ENCODE data around the gene VWA8.
"Not testable (repeated sequence)": the region's sequence is repeated elsewhere in the genome, so short reads cannot be mapped to it uniquely, and the experiment has no call there.

Gene VWA8

DNA sequence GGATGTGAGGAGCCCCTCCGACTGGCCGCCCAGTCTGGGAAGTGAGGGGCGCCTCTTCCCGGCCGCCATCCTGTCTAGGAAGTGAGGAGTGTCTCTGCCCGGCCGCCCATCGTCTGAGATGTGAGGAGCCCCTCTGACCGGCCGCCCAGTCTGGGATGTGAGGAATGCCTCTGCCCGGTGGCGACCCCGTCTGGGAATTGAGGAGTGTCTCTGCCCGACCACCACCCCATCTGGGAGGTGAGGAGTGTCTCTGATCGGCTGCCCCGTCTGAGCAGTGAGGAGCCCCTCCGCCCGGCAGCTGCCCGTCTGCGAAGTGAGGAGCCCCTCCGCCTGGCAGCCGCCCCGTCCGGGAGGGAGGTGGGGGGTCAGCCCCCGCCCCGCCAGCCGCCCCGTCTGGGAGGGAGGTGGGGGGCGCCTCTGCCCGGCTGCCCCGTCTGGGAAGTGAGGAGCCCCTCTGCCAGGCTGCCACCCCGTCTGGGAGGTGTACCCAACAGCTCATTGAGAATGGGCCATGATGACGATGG is 389.0 kb downstream of the VWA8 start:
- DNase-seq: not testable (repeated sequence)

DNA sequence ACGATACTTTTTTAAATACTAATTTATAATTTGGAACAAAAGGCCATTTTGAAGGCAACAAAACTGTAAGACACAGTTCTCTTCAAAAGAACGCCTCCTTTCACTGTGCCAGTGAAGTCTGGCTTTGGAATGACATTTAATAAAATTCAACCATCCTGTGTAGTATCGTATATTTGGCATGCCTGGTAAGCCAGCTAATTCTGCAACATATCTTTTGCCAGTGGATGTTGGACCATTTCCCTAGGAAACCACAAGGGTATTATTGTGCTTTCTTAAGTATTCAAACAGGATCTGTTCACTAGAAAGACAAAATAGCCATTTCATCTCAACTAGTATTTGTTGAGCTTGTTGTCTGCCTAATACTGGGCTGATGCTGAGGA is 391.9 kb downstream of the VWA8 start:
- DNase-seq: no peak

DNA sequence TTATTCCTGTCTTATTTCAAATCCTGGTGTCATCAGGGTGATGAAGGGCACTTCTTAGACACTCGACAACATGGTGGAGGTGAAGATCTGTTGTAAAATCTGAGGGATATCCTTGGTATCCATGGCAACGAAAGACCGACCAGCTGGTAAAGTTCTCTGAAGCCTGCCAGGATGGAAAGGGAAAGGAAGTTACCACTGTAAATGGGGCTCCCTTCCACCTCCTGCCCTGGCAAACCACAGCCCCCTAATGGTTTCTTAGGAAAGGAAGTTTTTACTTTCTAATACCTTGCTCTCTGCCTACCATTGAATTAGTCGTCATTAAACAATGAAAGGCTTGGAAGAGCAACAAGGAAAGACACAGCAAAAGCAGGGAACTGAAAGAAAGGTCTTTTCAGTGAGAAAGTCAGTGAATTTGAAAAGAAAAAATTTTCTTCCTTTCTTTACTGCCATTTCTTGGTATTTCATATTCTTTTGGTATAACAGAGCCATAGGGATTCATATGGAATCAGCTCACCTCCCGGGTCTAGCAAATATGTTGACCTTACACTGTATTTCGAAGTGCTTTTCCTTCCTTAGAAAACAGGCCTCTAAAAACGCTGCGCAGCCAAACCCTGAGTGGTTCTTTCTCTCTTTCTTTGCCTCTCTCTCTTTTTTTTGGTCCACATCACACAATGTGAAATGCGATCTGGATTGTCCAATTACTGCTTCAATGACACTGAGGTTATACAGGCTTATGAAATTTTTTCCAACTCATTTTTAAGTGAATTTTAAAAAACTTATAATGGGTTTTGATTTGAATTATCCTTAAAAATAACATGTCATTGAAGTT is 392.6 kb downstream of the VWA8 start:
- no peak for DNase-seq

DNA sequence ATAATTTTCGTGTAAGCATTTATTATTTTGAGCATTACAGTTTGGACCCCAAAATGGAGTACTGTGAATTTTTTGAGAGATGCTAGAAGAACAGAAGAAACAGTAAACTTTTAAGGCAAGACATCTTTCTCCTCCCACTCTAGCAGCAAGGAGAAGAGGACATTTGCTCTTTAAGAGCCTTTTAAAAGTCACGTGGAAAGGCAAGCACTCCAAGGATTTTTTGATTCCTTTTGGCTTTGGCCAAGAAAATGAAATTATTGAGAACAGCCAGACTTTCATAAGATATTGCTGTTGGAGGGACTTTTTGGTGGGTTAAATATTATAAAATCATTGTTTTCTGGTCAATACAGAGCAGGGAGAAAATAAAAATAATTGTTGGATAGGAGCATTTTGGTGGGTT is 393.5 kb downstream of the VWA8 start:
- no peak for DNase-seq

DNA sequence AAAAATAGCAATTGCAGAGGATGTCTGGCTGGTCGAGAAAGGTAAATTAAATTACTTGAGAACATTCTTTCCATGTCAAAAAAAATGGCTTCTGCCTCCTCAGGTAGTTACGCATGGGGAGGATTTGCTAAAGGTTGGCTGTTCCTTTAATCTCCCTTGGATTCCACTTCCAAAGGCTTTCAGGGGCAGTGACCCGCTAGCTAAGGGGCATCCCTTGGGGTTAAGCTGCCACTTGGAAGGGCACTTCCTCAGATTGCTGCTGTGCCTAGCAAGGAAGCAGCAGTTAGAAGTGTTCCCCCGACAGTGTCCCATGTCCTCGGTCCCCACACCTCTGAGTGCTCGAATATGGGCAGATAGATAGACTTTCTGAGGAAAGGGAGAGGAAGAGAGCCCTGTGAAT is 395.1 kb downstream of the VWA8 start:
- DNase-seq: no peak

DNA sequence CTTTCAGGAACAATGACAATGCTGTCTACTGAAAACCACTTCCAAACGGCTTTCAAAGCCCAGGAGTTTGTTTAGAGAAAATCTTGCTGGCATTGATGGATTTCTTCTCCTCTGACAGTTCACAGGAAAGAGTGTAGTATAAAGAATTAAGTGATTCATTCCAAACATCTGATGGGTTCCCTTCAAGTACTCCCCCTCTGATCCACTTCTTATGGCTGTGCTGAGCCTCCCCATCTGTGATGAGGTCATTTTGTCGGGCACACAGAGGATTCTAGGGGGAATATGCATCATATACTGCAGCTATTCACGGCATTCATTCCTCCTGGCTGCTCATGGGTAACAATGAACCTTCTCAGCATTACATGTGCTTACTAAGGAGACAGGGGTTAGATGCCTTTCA is 395.7 kb downstream of the VWA8 start:
- no peak for DNase-seq

DNA sequence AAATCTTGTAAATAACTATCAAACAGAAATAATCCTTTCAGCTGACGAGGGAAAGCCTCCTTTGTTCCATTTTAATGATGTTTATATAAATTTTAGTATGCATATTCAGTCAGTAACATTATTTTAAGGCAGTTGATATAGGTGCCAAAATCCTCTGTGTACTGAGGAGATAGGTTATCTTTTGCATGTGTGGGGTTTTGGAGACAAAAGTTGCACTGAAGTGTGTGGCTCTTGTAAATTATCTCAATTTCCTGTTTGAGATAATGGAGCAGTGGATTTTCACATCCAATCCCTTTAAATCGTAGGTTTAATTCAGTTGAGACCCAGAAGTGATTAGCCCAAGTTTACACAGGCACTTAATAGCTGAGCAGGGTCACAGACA is 396.9 kb downstream of the VWA8 start:
- DNase-seq: no peak

DNA sequence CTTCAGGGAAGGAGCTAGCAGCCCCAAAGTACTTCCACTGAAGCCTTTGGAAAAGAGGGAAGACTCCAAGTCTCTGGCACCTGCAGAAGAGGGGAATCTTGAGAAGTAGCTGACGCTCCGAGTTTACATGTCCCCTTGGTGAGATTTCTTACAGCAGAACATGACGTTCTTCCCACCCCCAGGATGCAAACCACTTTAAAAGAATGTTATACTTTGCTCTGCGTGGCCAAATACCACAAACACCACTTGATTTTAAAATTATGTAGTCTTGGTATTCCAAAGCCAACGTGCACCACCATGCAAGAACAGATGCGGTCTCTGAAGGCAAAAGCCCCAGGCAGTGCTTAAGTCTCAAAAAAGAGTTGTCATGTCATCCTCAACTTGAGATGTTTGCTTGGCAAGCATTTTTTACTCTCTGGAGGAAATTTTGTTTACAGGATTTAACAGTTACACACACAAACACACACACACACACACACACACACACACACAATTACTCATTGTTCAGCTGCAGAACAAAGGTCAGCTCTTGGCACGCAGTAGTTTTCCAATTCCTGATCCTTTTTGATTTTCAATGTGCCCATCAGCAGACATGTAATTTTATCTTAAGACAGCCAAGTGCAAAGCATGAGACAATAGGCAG is 397.4 kb downstream of the VWA8 start:
- no peak for DNase-seq

DNA sequence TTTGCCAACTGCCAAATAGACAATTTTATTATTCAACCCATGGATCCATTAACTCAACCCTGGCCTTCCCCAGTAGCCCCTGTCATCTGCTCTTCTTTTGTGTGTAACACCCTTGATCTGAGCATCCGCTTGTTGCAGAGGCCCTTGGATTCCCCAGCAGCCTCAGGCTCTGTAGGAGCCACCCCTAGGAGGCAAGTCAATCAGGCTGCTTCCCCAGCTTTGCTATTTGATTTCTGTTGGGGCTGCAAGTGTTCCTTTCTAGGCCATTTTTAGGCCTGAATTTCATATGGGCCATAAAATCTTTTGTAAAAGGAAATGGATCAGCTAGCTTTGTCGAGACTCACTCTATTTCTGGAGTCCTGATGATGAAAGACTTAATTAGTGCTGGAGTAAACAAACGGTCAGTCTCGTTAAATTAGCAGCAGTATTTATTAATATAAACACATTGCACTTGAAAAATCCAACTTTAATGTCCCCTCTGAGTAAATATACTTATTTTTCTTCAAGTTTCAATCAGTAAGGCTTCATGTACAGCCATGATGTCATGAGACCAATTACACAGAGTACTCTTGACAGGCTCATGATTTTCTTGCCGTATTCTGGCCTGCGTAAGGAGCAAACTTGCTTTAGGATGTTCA is 398.2 kb downstream of the VWA8 start:
- no peak for DNase-seq

DNA sequence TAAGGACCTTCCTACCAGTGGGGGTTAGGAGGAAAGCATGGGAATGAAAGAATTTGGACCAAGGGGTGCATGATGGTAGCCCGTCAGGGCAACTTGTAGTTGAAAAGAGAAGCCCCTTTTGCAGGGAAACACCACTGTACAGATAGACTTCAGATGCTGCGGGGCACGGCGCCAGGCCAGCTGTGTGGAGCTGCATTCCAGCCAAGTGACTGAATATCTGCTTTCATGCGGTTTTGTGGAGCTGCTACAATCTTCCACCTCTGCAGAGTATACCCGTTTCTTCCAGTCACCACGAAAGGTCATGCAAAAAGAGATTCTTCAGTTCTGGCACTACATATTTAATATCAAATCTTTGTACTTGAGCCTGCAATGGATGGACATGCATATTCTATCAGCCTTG is 398.8 kb downstream of the VWA8 start:
- no peak for DNase-seq

DNA sequence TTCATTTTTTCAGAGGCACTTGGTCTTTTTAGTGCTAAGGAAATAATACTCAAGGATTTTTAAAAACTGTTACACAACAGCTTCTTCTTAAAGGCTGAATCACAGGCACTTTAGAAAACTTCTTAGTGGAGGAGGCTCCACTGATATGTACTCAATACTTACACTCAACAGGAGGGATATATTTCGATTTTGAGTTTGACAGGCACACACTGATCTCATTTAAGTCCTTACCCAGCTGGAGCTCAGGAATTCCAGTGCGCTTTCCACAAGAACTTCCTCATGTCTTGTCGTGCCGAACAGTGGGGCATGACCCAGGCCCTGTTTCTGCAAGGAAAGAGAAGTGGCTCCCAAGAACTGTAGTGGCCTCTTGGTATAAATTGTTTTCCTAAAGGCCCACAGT is 399.7 kb downstream of the VWA8 start:
- no peak for DNase-seq

DNA sequence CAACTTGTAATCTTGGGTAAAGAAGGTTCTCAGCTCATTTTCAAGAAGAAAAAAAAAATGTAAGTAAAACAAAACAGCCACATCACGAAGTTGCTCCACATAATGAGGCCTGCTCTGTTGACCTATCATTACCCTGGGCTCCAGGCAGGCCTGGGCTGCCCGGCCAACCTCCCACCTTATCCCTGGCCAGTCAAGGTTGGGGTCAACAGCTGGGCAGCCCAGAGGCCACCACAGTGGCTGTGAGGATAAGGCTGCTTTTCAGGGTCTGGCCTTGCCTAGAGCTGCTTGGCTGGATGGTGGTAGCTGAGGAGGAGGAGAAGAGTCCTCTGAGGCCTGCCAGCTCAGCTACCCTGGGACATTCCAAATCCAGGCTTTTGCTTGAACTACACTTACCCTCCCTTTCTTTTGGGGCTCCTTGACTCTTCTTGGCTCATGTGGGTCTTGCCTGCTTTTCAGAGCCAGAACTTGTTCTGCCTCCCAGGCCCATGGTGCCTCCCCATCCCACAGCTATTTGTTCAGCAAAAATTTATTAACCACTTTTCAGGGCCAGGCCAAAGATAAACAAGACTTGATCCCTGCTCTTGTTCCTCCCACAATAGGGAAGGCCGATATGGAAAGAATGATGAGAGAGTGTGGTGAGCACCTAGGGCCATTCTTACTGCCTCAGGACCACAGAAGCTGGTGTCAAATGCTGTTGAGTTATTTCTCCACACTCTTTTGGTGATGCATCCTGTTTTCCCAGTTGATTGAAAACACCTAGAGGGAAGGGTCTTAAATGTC is 401.9 kb downstream of the VWA8 start:
- no peak for DNase-seq

DNA sequence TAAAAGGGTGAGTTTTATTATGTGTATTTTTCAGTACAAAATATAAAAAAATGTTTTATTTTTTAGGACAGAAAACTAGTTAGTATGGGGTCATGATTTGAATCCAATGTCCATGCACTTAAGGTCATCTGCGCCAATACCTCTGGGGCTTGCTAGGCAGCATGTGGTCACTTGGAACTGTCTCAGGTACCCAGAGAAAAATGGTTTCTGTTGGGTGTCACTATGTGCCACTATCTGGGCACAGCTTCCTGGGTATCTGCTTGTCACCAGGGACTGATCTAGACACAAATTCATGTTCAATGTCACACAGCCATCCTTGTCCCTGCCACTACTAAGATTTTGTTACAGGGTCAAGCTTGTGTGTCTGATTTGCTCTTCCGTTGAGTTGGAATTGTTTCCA is 403.2 kb downstream of the VWA8 start:
- no peak for DNase-seq

DNA sequence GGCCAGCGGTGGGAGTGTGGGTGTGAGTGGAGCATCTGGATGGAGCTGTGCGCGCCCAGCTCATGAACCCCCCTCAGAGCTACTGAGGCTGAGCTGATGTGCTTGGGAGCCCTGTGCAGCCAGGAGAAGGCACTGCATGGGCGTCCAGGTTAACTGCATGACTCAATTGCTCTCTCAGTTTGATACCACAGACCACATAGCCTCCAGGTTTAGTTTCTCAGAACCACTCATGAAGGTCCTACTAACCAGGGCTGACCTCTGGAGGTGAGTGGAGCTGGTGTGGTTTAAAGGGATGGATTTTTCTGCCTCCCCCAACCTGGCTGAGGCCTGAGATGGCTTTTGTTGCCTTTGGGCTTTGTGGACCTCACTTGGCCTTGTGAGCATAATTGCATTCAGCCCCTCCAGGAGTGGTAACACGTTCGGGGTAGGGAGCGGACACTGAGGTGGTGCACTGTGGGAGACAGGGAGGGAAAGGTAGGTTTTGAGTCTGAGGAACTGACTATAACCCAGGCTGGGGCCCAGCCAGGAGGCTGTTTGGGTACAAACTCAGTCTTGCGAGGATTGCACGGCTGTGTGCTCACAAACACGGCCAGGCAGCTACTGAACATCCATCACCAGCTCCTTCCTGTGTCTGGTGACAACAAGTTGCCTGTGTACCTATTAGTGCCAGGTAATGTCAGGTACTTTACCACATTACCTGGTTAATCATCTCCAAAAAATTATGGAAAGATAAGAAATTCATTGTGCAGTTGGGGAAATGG is 406.1 kb downstream of the VWA8 start:
- no peak for DNase-seq

DNA sequence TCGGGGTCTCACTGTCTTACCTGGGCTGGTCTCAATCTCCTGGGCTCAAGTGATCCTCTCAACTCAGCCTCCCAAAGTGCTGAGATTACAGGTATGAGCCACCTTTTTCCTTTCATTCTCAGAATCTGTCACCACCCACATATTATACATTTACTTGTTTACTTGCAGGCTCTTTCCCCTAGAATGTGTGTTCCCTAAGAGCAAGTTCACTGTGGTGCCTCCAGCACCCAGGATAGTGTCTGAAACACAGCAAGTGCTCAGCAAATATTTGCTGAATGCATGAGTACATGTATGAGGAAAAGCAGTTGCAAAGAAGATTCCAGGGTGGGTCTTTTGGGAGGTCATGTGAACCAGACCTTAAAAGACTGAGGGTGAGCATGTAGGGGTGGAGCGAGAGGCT is 406.7 kb downstream of the VWA8 start:
- no peak for DNase-seq

DNA sequence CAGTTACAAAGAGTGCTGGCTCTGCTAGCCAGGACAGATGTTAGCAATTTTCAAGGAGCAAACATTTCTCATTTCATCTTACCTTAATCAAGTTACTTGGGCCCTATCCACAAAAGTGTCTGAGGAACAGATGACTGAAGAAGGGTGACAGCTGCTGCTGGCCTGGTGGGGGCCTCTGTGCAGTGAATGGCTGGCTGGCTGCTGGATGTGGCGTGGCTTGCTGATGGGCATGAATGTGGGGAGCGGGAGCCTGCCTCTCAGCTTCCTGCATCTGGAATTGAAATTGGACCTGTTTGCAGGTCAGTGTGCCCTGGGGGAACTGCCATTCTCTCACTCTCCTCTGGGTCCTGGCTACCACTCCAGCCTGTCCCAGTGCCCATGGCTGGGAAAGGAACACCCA is 408.9 kb downstream of the VWA8 start:
- DNase-seq: no peak

DNA sequence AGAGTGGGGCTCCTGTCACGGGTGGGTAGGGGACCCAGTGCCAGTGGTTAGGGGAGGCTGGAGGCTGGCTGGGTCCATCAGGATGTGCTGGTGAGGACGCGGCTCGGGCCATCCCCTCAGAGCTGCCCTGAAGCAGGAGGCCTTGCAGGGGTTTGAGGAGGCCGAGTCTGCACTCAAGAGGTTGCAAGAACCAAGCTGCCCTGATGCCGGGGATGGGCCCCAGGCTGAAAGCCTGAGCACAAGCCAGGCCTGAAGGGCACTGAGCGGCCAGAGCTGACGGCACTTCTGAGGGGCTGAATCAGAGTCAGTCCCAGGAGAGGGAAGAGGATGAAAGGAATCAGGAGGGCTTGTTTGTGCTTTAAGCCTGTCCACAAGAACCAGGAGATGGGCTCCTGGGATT is 410.6 kb downstream of the VWA8 start:
- no peak for DNase-seq

DNA sequence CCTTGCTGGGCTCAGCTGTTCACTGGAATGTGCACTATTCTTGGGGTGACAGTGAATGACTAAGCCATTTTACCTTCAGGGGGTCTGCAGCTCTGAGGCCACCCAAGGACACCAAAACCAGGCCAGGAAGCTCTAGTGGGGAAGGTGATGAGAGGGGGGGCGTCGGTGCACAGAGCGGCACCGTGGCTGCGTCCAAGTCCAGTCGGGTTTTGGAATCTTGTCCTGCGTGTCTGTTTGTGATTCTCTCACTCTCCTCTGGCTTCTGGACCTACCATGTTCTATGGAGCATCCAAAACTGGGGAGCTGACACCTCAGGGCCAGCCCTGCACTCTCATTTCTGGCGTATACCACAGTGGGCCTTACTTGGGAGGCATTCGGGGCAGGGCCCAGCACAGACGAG is 411.4 kb downstream of the VWA8 start:
- DNase-seq: no peak

DNA sequence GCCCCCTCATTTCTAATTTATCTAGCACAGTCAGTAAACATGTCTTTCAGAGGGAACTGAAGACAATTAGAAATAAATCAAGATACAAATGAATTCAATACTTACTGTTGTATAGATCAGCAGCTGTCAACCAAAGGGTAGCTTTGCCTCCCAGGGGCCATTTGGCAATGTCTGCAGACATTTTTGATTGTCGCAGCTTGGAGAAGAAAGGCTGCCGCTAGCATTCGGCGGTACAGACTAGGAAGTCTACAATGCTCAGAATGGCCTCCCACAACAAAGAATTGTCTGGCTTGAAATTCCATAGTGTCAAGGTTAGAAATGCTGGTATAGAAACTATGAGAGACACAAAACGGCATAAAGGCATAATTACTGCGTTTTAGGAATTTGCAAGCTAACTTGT is 412.0 kb downstream of the VWA8 start:
- no peak for DNase-seq

DNA sequence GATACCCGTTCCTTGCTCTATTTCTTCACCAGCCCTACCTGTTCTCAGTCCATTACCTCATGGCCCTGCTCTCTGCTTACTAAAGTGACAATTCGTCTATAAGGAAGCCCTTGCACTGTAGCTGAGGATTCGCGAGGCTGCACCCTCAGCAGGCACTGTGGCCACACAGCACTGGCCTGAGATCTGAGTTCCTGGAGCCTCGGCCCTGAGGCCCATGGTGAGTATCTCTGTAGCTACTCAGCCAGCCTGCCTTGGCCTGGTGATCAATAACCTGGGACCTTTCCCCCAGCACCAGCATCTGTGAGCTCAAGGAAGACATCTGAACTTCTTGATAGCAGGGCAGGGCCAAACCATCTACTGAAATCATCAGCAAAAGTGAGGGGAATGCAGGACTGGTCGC is 412.9 kb downstream of the VWA8 start:
- no peak for DNase-seq

DNA sequence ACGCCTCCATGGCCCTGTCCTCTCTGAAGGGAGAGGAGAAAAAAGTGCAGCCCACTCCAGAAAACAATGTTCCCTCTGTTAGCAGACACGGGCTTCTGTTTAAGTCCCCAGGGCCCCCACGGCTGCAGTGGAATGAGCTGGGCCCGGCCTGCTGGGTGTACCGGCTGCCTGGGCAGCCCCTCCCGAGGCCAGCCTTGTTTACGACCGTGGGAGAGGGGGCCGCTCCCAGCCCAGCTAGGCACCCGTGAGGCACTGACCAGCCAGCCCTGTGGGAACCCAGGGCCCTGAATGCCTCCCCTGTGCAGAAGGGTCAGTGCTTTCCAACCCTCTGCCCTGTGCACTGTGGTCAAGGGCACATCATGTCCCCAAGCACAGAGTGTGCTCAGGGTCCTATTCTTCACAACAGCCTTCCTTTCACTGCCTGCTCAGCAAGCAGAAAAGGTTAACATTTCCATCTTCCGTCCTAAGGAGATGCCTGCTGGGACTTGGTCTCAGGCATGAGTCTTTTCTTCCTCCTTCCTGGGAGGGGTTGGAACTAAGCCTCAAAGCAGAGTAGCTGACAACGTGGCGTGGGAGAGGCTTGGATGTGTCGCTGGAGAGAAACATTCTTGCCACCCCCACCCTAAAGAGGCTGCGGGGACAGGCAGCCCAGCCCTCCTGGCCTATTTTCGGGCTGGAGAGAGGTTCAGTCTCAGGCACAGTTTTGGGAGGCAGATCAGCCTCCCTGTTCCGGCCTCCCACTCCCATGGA is 413.5 kb downstream of the VWA8 start:
- no peak for DNase-seq

All from COR-L47 (cell line).